ENCODE results near the gene R3HDM2.

Gene R3HDM2

DNA sequence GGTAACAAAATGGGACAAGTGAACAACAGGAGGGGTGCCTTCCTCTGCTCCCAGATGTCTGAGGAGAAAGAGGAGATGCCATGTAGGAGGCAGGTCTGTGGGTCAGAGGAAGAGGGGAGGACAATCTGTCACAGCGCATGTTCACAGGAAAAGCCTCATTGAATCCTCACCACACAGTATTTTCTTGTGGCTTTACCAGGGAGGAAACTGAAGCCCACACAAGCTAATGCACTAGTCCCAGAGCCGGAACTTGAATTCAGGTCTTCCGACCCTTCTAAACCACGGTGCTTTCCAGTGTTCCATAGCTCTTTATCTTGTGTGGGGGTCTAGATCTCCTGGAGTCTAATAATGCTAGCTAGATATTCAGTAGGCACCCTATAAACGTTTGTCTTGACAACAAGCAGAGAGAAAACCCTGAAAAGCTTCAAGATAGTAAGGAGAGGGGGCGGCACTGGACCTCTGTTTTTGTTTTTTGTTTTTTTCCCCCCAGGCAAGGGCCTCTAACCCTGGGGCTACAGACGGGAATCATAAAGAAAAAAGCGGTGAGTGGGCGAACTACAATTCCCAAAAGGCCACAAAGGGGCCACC lies 201.7 kb downstream of the R3HDM2 start:
- no peak for DNase-seq (ENCODE audit: low spot score)

DNA sequence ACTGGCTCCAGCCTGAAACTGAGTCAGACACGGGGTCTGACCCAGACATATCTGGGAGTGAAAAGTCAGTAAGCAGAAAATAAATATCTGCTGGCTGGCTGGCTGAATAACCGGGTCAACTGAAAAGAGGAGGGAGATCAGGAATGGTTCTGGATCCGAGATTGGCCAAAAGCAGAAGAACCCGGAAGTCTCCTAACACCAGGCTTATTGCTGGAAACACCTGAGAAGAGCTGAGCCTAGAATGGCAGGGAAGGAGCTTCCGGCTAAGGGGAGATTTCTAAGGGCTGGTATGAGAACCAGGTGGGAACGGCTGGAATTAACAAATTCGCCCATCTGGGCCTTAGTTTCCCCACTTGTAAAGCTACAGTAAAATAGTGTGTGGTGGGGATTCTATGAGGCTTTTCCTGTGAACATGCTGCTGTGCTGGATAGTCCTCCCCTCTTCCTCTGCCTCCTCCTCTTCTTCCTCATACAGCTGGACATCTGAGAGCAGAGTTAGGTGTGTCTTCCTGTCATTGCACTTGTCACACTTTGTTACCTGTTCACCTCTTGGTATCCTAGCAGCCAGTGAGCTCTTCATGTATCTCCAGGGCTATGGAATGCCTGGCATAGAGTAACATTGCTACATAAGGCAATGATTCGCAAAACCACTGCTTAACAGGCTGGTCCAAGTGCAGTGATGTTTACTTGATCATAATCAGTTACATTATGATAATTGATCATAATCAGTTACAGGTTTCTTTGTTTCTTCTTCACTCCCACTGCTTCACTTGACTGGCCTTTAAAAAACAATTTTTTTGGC lies 203.3 kb downstream of the R3HDM2 start:
- DNase-seq (ENCODE audit: low spot score) = no peak

GRCh38 chr12:57226588-57227314 lies 204.1 kb downstream of the R3HDM2 start:
- no peak for DNase-seq (ENCODE audit: low spot score)

GRCh38 chr12:57225680-57226210 lies 205.1 kb downstream of the R3HDM2 start:
- no peak for DNase-seq (ENCODE audit: low spot score)

GRCh38 chr12:57224973-57225679 lies 205.7 kb downstream of the R3HDM2 start:
- DNase-seq (ENCODE audit: low spot score) = no peak

GRCh38 chr12:57224278-57224972 lies 206.4 kb downstream of the R3HDM2 start:
- no peak for DNase-seq (ENCODE audit: low spot score)

- no peak for DNase-seq (ENCODE audit: low spot score)
Measured at GRCh38 chr12:57223191-57224165, 207.4 kb downstream of the R3HDM2 start.

DNA sequence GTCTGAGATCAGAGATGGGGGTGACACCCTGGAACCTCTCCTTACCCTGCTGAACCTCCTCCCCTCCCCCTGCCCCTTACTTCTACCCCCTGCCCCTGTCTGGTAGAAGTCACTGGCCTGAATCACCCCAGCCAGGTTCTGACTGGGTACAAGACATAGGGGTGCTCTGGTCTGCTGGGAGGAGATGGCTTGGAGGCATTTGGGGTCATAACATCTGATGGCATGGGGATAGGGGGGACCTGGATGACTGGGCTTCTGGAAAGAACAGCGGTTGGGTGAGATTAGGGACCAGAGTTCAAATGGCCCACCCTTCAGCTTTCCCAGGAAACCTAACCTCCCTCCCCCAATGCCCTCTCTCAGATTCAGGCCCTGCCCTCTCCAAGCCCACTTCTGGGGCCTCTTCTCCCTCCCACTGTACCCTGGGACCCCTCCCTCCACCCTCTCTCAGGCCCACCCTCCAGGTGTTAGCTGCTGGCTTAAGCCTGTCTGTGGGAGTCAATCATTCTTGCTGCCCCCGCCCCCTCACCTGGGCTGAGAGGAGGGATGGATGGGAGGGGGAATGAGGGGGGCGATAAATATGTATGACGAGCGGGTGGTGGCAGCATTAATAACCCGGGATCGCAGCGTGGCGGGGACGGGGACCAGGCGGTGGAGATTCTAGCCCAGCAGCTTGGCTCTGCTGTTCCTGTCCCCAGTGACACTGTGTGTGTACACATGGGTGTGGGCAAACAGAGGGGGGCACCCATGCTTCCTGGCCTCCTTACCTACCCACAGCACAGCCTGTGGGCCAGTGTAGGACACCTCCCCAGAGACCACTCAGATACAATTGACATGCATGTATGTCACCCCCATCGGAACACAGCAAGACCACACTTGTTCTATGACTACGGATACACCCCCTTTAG lies 208.3 kb downstream of the R3HDM2 start:
- no peak for DNase-seq (ENCODE audit: low spot score)

- DNase-seq (ENCODE audit: low spot score) = no peak
Measured at GRCh38 chr12:57221169-57221917, 209.5 kb downstream of the R3HDM2 start.

DNA sequence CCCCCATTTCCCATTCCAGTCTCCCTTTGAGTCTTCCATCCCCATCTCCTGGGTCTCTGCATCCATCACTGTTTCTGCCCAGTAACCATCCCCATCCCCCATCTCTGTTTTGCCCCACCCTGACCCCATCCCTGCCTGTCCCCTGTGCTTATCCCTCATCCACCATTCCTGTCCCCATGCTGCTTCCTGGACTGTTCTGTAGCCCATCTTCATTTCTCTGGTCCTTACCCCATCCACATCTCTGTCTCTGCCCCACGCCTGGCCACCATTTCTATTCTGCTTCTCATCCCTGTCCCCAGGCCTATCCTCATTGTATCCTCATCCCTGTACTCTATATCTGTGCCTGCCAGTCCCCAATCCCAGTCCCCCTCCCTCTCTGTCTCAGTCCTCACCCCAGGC lies 210.1 kb downstream of the R3HDM2 start:
- DNase-seq (ENCODE audit: low spot score) = no peak

- no peak for DNase-seq (ENCODE audit: low spot score)
Measured at GRCh38 chr12:57219993-57220754, 210.7 kb downstream of the R3HDM2 start.

DNA sequence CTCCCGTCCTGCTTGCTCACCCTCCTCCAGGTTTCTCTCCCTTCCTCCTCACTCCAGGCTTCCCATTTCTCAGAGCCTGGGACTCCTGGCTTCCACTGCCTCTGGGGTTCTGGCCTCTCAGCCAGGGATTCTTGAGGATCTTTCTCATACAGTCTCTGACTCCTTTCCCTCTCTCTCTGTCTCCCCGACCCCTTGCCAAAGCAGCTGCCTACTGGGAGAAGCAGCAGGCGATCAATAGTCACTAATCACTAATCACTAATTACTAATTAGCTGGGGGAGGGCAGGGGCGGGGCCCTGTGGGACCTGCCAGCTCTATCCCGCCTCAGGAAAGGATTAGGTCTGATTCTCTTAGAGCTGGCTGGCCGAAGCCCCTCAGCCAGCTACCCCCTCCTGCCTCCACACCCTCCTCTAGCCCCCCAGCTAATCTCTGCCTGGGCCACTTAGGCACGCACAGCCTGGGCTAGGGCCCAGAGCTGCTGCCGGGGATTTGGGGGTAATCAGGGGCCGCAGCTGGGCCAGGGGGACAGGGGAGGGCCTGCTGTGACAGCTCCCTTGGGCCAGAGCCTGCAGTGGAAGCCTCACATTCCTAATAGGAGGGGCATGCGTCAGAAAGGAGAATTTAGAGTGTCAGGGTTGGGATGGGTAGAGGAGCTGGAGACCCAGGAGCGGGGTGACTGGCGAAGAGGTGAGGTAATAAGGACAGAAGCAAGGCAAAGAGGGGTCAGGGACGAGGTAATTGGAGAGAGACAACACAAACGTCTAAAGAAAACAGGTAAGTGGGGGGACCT lies 211.4 kb downstream of the R3HDM2 start:
- DNase-seq (ENCODE audit: low spot score) = no peak

DNA sequence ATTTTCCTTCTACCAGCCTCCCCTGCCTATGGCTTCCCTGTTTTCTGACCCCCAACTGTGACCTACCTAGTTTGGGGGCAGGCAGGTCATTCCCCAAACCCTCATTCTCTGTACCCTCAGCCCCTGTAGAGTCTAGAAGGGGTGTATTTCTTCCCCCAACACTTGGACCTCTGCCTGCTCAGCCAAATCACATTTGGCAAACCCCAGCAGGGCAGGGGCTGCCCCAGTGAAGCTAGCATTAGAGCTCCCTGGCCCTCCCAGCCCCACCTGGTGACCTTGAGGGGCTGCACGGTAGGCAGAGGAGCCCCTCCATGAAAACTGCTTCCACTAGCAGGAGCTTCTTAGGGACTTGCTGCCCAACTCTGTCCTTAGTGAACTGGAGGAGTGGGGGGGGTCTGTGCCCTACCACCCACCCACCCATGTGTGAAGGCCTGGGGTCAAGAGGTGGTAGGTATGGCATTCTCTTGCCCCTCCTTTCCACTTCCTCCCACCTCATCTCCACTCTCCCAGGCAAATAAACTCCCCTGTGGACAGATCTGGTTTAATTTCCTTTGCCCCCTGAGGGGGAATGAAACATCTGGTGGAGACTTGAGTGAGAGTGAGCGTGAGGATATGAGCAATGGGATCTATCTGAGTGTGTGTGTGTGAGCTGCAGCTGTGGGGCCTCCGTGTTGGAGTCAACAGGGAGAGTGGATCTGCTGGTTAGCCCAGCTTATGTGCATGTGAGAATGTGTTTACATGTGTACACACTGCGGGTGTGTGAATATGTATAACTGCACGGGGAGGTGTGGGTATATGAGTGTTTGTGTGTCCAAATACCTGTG lies 212.6 kb downstream of the R3HDM2 start:
- no peak for DNase-seq (ENCODE audit: low spot score)

DNA sequence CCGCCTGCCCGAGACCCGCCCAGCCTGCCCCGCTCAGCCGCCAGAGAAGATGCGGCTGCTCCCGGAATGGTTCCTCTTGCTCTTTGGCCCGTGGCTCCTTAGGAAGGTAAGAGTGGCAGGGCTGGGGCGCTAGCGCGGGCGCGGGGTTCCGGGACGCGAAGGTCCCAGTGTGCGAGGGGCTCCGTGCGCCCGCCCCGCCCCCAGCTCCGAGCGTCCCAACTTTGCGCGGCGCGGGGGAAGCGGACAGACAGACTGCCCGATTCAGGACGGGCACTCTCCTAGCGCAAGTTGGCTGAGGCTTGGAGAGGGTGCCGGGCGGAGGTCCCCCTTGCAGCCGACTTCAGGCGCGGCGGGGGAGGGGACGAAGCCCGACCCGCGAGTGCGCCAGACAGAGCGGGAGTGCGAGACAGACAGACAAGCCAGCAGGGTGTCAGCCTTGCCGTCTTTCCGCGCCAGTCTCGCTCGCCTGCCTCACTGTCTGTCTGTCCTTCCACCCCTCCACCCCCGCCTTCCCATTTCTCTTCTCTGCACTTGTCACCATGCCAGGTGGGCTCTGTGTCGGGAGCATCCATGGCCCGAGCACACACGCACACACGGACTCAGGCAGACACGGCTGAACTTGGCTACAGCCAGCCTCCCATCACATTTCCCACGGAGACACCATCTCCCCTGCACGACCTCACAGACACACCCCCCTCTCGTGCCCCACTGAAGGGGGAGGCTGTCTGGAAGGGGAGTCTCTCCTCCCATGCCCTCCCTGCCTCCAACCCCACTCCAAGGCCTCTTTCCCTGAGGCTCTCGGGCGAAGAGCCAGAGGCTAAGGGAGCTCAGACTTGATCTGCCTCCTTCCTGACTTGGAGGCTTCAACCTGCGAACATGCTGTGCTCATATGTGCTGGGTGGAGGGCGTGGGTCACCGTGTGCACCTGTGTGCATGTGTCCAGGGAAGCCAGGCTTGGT lies 213.6 kb downstream of the R3HDM2 start:
- DNase-seq (ENCODE audit: low spot score) = no peak

Measured in globus pallidus (tissue), 1 donor.